Endodermal cell (in vitro differentiated cells): ENCODE measurements around the gene CREB3L2. TPM values are rescaled to one million over a fixed set of nuclear protein-coding genes. Genes with fewer than 3 reads are reported as not detected.

Source experiments
- DNase-seq: peaks from one replicate; pipeline ENCODE4 v3.0.0-alpha.2; 2017
- H3K27ac ChIP-seq: 2 replicates; pipeline ENCODE4 v1.5.1; 2013; ENCODE audit warnings: mild to moderate bottlenecking, low read depth, low read length, moderate library complexity
- H3K27me3 ChIP-seq: 2 replicates; pipeline ENCODE4 v1.6.1; 2013; ENCODE audit warnings: mild to moderate bottlenecking, low read length, moderate library complexity; ENCODE audit not compliant: insufficient read depth, control insufficient read depth, poor library complexity, severe bottlenecking
- H3K36me3 ChIP-seq: 2 replicates; pipeline ENCODE4 v1.7.0; 2013; ENCODE audit warnings: mild to moderate bottlenecking, low read length, moderate library complexity; ENCODE audit not compliant: control insufficient read depth, insufficient read depth
- H3K4me1 ChIP-seq: one replicate; pipeline ENCODE4 v1.7.0; 2013; ENCODE audit warnings: low read length; ENCODE audit not compliant: control insufficient read depth, insufficient read depth
- H3K4me3 ChIP-seq: 2 replicates; pipeline ENCODE4 v1.5.1; 2013; ENCODE audit warnings: mild to moderate bottlenecking, low read length, moderate library complexity
- H3K9ac ChIP-seq: 2 replicates; pipeline ENCODE4 v1.6.1; 2013; ENCODE audit warnings: mild to moderate bottlenecking, low read length, moderate library complexity; ENCODE audit not compliant: poor library complexity, severe bottlenecking; ENCODE audit errors: extremely low read depth
- H3K9me3 ChIP-seq: 2 replicates; pipeline ENCODE4 v1.6.1; 2013; ENCODE audit warnings: mild to moderate bottlenecking, low read length, moderate library complexity; ENCODE audit not compliant: control insufficient read depth
- H3K27ac Mint-ChIP-seq: 2 replicates; pipeline ENCODE4 v1.8.0; 2020; ENCODE audit warnings: mixed read lengths
- H3K27me3 Mint-ChIP-seq: 2 replicates; pipeline ENCODE4 v1.8.0; 2021; ENCODE audit warnings: mild to moderate bottlenecking, mixed read lengths; ENCODE audit not compliant: insufficient read depth
- H3K36me3 Mint-ChIP-seq: 2 replicates; pipeline ENCODE4 v1.8.0; 2020; ENCODE audit warnings: low read depth, mixed read lengths
- H3K4me1 Mint-ChIP-seq: 2 replicates; pipeline ENCODE4 v1.8.0; 2020; ENCODE audit warnings: mixed read lengths
- H3K4me3 Mint-ChIP-seq: 2 replicates; pipeline ENCODE4 v1.8.0; 2020; ENCODE audit warnings: mild to moderate bottlenecking, moderate library complexity, mixed read lengths
- H3K9me3 Mint-ChIP-seq: 2 replicates; pipeline ENCODE4 v1.8.0; 2020; ENCODE audit warnings: mild to moderate bottlenecking, mixed read lengths
- WGBS, 2 experiments: methylation state at CpG; one replicate each; pipeline versions ENCODE4 v1.1.5 to v1.1.7; 2013; ENCODE audit warnings: missing lambda C conversion rate in 2 of 2, mixed read lengths in 1 of 2; ENCODE audit not compliant: insufficient coverage in 1 of 2, insufficient read length in 1 of 2; 5-methylcytosine and 5-hydroxymethylcytosine counted together
- total RNA-seq, 2 donors: library from RNA; stranded (reverse); fragmentation: NEBNext Ultra II Directional in 1 of 2; extraction: Animal tissue kit (Norgen Biotek cat#: 25700) in 1 of 2; gene quantifications; 2 replicates in 1 of 2; 3 replicates in 1 of 2; pipeline ENCODE4 v1.2.1, GENCODE V29; 2021
- TF ChIP-seq, protein P1 (sequence below): fragments of 200-600 bp; sonication (generic); conservative IDR thresholded peaks from 2 replicates; pipeline ENCODE4 v1.5.0; 2021; ENCODE audit warnings: antibody characterized with exemption, mild to moderate bottlenecking

The CREB3L2 gene
- total RNA-seq, 2 donors from 2014 or later = 48.2 to 80.2 TPM

DNA sequence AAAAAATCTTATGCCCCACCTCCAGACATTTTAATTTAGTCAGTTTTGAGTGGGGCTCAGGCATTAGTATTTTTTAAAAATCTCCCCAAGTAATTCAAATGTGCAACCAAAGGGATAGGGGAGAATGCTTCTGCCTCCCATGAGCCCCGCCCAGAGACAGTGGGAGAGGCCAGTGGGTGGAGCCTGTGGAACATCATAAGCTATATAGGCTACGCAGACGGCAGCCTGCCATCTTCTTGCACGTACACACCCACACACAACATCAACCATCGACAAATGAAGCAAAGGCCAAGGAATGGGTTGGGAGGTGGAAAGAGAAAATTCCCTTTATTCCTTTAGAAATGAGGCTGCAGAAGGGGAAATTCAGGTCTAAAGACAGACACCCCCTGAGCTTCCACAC lies 25.2 kb downstream of the CREB3L2 start:
- H3K9me3 ChIP-seq = no peaks in the 10 kb centered on the region
- H3K4me3 Mint-ChIP-seq = no peak overlapping the region
- no peak overlapping the region for H3K27ac ChIP-seq
- H3K36me3 ChIP-seq = peaks cover 8% of the 10 kb centered on the region
- peaks cover 19% of the 10 kb centered on the region for H3K4me1 Mint-ChIP-seq
- no peak for DNase-seq
- H3K27ac Mint-ChIP-seq = no peak overlapping the region
- H3K9ac ChIP-seq = no peak overlapping the region
- H3K9me3 Mint-ChIP-seq = no peaks in the 10 kb centered on the region
- no peak overlapping the region for H3K4me3 ChIP-seq
- H3K27me3 Mint-ChIP-seq = no peaks in the 10 kb centered on the region
- 67% methylated on average over 3 of the region's 5 CpGs; no CpG with 5 or more reads in 1 of the 2 experiments for WGBS, 2 experiments
- H3K4me1 ChIP-seq = no peaks in the 10 kb centered on the region
- TF ChIP-seq, protein P1, sequence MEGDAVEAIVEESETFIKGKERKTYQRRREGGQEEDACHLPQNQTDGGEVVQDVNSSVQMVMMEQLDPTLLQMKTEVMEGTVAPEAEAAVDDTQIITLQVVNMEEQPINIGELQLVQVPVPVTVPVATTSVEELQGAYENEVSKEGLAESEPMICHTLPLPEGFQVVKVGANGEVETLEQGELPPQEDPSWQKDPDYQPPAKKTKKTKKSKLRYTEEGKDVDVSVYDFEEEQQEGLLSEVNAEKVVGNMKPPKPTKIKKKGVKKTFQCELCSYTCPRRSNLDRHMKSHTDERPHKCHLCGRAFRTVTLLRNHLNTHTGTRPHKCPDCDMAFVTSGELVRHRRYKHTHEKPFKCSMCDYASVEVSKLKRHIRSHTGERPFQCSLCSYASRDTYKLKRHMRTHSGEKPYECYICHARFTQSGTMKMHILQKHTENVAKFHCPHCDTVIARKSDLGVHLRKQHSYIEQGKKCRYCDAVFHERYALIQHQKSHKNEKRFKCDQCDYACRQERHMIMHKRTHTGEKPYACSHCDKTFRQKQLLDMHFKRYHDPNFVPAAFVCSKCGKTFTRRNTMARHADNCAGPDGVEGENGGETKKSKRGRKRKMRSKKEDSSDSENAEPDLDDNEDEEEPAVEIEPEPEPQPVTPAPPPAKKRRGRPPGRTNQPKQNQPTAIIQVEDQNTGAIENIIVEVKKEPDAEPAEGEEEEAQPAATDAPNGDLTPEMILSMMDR = no peak
- no peaks in the 10 kb centered on the region for H3K27me3 ChIP-seq
- peaks cover 17% of the 10 kb centered on the region for H3K36me3 Mint-ChIP-seq

DNA sequence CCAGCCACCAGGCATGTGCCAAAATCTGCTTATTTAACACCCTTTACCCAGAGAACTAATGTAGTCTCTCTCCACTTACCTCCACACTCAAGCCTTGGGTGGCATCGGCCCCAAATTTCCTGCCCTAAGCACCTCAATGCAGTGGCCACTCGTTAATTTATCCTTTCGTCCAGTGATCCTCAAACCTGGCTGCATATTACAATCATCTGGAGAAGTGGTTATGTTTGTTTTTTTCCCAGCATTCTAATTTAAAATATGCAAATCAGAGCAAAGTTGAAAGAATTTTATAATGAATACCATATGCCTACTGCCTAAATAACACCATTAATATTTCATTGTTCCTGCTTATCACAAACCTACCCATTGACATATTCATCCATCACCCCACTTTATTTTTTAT lies 25.7 kb downstream of the CREB3L2 start:
- Mint-ChIP-seq H3K4me3 (no peak overlapping the region), H3K36me3 (peaks cover 15% of the 10 kb centered on the region), H3K27ac (no peak overlapping the region), H3K27me3 (no peaks in the 10 kb centered on the region), H3K9me3 (no peaks in the 10 kb centered on the region), H3K4me1 (peaks cover 19% of the 10 kb centered on the region)
- Histone ChIP-seq H3K36me3 (peaks cover 8% of the 10 kb centered on the region), H3K27me3 (no peaks in the 10 kb centered on the region), H3K27ac (no peak overlapping the region), H3K9me3 (no peaks in the 10 kb centered on the region), H3K4me1 (no peaks in the 10 kb centered on the region), H3K4me3 (no peak overlapping the region), H3K9ac (no peak overlapping the region)
- TF ChIP-seq, protein P1 = no peak
- 94% methylated on average over 3 of the region's 3 CpGs; no CpG with 5 or more reads in 1 of the 2 experiments for WGBS, 2 experiments
- DNase-seq = no peak

DNA sequence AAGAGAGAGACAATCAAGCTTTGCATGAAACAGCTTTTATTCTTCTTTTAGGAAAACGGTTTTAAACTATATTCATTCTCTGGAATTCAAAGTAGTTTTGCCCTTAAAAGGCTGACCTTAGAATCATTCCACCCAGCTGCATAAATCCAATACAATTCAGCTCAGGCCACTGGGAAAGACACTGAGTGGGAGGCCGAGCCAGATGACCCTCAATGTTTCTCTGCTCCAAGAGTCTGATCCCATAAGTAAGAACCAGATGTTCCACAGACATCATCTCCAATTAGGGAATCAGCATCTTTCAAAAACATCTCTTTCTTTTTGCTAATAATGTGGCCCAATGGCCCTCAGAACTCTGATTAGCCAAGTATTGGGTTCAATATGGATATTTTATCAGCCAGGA lies 26.1 kb downstream of the CREB3L2 start:
- peaks cover 19% of the 10 kb centered on the region for H3K4me1 Mint-ChIP-seq
- H3K36me3 Mint-ChIP-seq = peaks cover 17% of the 10 kb centered on the region
- whole genome bisulfite sequencing, 2 experiments = 92 to 100% methylated on average over 1 to 2 of the region's 2 CpGs
- H3K9me3 ChIP-seq = no peaks in the 10 kb centered on the region
- H3K36me3 ChIP-seq = peaks cover 8% of the 10 kb centered on the region
- peak overlapping the region; percentile 67 for H3K27ac ChIP-seq
- H3K27ac Mint-ChIP-seq = no peak overlapping the region
- TF ChIP-seq, protein P1 = no peak
- no peak overlapping the region for H3K4me3 ChIP-seq
- no peak overlapping the region for H3K4me3 Mint-ChIP-seq
- H3K9ac ChIP-seq = no peak overlapping the region
- H3K27me3 Mint-ChIP-seq = no peaks in the 10 kb centered on the region
- no peak for DNase-seq
- H3K27me3 ChIP-seq = no peaks in the 10 kb centered on the region
- H3K9me3 Mint-ChIP-seq = no peaks in the 10 kb centered on the region
- H3K4me1 ChIP-seq = no peaks in the 10 kb centered on the region
